Epithelial cell of prostate (primary cell): ENCODE data around the gene TMEM185B.
A peak's percentile ranks its signal among the peaks of the same experiment; 100 is the strongest.
"Not testable (repeated sequence)": the region's sequence is repeated elsewhere in the genome, so short reads cannot be mapped to it uniquely, and the experiment has no call there.

Experiments
- DNase-seq: peaks from one replicate; pipeline ENCODE4 v3.0.0-alpha.2; 2011; ENCODE audit warnings: low read depth, low spot score
- H3K27ac ChIP-seq: fragments of 450-650 bp; 2 replicates; pipeline ENCODE4 v1.5.1; 2017; ENCODE audit warnings: mild to moderate bottlenecking

Gene TMEM185B

GRCh38 chr2:120218181-120218580 is 5.0 kb downstream of the TMEM185B start:
- no peak for DNase-seq
- no peak overlapping the region for H3K27ac ChIP-seq

DNA sequence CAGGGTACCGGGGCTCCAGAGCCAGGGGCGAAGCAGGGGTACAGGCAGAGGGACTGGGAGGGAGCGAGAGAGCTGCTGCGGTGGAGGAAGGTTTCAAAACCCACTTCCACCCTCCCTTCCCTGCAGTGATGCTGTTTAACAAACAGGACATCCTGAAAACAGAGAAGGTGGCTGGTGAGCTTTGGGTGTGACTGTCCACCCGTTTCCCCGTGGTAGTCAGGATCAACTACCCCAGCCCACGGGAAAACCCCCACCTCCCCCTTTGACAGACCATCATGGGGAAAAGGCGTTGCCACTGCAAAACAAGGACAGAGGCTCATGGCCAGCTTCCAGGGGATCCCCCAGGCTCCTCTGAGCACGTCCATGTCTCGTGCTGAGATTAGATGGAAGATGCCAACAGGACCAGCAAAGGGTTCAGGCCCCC is 12.9 kb downstream of the TMEM185B start:
- no peak for DNase-seq
- H3K27ac ChIP-seq = no peak overlapping the region

GRCh38 chr2:120209427-120210269 is 13.6 kb downstream of the TMEM185B start:
- DNase-seq = no peak
- no peak overlapping the region for H3K27ac ChIP-seq

DNA sequence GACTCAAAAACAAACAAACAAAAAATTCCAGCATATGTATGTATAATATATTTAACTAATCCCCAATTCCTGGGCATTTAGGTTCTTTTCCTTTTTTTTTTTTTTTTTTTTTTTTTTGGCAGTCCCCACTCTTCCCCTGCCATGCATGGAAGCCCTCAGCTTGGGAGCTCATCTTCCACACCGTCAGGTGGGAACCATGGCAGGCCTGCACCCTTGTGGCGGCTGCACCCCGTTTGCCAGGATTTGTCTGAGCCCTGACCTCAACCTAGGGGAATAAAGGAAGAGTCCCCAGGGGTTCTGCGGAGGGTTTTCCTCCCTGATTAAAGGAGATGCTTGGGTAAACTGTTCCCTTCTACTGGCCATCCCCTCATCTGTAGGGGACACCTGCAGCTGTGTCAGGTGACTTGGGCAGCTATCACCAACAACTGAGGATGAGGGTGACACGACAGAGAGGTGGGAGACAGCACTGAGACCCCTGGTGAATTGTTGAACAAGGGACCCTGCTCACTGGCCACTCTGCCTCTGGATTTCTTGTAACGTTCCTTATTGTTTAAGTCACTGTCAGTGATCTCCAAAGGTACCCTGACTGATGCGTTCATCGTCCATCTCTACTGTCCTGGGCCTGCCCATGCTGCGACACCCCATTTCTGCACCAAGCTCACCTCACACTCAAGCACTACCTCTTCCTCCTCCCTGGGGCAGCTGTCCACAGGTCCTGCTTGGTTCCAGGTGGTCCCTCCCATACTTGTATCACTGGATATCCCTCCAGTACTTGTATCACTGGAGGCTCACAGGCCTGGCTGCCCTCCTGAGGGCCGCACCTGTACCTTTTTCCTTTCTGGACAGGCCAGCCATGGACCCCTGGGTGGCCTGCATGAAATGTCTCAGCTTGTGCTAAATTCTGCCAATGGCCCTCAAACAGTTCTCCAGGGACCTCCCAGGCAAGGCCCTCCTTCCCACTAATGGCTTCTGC is 14.5 kb downstream of the TMEM185B start:
- H3K27ac ChIP-seq = no peak overlapping the region
- DNase-seq = no peak

- no peak overlapping the region for H3K27ac ChIP-seq
- DNase-seq = no peak
These were observed 17.1 kb downstream of the TMEM185B start for GRCh38 chr2:120206022-120206581.

DNA sequence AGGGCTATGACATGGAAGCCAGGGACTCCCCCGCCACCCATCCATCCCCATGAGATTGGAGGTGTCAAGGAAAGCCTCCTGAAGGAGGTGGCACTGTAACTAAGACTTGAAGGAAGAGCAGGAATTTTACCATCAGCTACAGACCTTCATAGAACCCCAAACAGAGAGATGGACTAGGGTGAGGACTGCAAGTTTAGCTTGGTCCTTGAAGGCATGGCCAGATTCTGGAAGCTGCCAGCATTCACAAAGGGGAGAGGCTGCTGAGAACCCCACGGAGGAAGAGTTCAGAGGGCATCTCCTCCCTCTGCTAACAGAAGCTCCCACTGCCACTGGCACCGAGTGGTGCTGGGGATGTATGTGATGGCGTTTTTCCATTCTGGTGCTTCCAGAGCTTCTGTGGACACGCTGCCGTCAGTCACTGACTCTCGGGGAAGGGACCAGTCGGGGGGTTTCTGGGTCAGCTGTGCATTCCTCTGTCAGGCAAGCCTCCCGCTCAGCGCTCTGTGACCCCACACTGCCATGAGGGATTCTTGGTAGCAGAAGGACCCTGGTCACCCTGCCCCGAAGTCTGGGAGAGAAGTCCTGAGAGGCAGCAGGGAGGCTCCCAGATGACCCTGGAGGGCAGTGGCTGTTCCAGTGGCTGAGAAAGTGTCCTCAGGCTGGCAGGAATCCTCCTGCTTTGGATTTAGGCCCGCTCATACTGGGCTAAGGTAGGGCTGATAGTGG is 18.1 kb downstream of the TMEM185B start:
- DNase-seq = no peak
- H3K27ac ChIP-seq = no peak overlapping the region

DNA sequence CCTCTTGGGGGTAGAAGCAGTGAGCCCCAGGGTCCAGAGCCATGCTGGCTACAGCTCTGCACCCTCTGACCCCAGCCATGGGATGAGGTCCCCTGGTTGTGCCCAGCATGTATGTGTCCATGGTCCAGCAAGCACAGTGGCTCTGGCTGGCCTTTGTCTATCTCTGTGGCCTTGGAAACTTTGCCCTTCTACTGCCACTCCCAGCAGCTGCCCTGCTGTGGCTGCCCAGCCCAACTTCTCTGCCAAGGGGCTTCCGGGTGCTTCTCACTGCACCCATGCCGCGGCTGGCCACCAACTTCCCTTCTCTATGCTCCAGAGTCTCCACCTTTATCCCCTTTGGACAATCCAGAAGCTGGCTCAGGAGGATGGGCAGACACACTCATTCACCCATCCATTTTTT is 18.8 kb downstream of the TMEM185B start:
- DNase-seq = no peak
- H3K27ac ChIP-seq = no peak overlapping the region

GRCh38 chr2:120204022-120204405 is 19.2 kb downstream of the TMEM185B start:
- no peak overlapping the region for H3K27ac ChIP-seq
- DNase-seq = no peak

GRCh38 chr2:120203251-120204021 is 19.8 kb downstream of the TMEM185B start:
- H3K27ac ChIP-seq = no peak overlapping the region
- no peak for DNase-seq

DNA sequence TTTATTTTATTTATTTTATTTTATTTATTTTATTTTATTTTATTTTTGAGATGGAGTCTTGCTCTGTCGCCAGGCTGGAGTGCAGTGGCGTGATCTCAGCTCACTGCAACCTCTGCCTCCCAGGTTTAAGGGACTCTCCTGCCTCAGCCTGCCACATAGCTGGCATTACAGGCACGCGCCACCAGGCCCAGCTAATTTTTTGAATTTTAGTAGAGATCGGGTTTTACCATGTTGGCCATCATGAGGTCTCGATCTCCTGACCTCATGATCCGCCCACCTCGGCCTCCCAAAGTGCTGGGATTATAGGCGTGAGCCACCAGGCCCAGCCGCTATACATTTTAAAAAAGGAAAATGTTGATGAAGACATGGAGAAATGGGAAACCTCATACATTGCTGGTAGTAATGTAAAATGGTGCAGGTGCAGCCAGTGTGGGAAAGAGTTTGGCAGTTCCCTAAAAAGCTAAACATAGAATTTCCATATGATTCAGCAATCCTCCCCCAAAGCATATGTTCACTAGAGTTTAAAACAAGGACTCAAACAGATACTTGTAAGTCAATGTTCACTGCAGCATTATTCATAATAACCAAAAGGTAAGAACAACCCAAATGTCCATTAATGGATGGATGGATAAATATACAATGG is 23.3 kb downstream of the TMEM185B start:
- not testable (repeated sequence) for DNase-seq, H3K27ac ChIP-seq

DNA sequence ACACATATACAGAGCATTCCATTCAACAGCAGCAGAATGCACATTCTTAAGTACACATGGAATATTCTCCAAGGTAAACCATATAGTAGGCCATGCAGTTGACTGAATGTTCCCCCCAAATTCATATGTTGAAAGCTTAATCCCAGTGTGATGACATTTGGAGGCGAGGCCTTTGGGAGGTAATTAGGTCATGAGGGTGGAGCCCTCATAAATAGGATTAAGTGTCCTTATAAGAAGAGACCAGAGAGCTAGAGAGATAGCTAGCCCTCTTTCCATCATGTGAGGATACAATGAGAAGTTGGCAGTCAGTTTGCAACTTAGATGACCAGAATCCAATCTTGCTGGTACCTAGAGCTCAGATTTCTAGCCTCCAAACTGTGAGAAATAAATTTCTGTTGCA is 27.6 kb downstream of the TMEM185B start:
- no peak overlapping the region for H3K27ac ChIP-seq
- no peak for DNase-seq

DNA sequence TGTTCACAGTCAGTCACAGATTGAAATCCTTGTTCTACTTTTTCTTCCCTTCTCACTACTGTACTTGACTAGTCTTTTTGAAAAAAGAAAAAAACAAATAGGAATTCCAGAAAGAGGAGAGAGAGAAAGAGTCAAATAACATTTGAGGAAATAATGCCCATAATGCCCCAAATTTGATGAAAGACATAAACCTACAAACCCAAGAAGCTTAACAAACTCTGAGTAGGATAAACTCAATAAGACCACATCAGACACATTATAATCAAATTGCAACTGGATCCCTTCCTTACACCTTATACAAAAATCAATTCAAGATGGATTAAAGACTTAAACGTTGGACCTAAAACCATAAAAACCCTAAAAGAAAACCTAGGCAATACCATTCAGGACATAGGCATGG is 30.9 kb downstream of the TMEM185B start:
- DNase-seq = no peak
- H3K27ac ChIP-seq = no peak overlapping the region

GRCh38 chr2:120189189-120189588 is 34.0 kb downstream of the TMEM185B start:
- no peak overlapping the region for H3K27ac ChIP-seq
- no peak for DNase-seq

GRCh38 chr2:120182019-120182560 is 41.1 kb downstream of the TMEM185B start:
- DNase-seq = no peak
- H3K27ac ChIP-seq = no peak overlapping the region

DNA sequence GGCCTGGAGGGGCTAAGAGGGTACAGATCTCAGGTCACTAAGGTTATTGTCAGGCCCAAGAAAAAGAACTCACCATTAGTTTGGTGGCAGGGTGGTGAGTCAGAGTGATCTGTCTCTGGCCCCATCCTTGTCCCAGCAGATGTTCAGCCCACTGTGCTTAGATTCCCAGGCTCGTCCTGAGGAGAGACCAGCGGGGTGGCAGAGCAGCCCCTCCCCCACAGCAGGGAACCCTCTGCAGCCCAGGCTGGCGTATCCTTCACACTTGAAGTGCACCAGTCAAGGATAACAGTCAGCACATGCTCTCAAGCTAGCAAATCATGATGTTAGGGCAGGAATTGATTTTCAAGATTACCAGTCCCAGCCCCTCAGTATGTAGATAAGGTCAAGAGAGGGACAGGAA is 43.1 kb downstream of the TMEM185B start:
- no peak for DNase-seq
- no peak overlapping the region for H3K27ac ChIP-seq

- no peak for DNase-seq
- no peak overlapping the region for H3K27ac ChIP-seq
These were observed 43.8 kb downstream of the TMEM185B start for GRCh38 chr2:120179396-120179795.

DNA sequence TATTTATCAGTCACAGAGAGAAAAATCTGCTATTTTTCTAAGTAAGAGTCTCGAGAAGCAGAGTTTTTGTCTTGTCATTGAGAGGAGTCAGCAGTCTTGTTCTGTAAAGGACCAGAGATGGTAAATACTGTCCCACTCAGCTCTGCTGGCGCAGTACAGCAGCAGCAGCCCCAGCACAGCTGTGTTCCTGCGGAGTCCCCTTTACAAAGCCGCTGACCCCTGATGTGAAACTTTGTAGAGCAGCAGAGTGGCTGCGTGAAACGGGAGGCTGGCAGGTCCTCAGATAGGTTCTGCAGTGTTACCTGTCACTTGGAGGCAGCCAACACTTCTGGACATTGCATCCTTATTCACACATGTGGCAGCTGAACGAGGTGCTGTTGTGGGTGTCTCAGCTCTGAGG is 45.2 kb downstream of the TMEM185B start:
- no peak for DNase-seq
- H3K27ac ChIP-seq = peak overlapping the region; percentile 84

DNA sequence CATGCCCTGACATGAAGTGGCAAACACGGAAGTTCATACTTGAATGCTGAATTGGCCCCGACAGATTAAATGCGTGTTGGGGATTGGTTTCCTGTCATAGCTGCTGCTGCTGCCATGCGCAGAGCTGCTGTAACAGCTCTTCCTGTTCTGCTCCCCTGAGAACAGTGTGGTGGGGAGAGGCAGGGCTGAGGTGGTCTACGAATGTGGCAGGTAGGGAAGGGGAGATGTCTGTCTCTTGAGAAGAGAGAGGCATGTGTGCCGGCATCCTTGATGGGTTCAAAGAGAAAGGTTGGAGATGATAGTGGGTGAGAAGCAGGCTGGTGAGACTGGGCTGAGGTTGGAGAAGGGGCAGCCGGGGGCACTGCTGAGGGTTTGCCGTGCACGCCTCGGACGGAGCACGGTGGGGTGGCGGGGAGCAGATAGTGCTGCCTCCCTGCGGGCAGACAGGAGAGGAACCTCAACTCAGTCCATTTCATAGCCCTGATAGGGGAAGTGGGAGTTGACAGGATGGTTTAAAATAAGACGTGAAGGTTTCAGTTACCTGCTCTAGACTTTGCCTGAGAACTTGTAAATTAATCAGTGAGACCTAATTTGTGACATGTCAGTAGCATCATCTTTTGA is 46.1 kb downstream of the TMEM185B start:
- peak; percentile 70 for DNase-seq
- peak overlapping the region; percentile 84 for H3K27ac ChIP-seq
